ENCODE data around the gene NEAT1. TPM values are rescaled to one million over a fixed set of nuclear protein-coding genes. Genes with fewer than 3 reads are reported as not detected.

The NEAT1 gene
- total and polyA plus RNA-seq, 2 of the 8 experiments (the other 6 are each of a cell fraction or from before 2014, with no cell fraction given), result 2.4 to 10.7 TPM

GRCh38 chr11:65474864-65475263 lies 52.3 kb downstream of the NEAT1 start (continued):
- no peak for TF ChIP-seq MAFK (IDR thresholded peaks at IDR 0.05; ENCODE audit: low read depth, low read length)

Data from H1 (cell line).